ENCODE measurements around the gene MEIS1.

Gene MEIS1

DNA sequence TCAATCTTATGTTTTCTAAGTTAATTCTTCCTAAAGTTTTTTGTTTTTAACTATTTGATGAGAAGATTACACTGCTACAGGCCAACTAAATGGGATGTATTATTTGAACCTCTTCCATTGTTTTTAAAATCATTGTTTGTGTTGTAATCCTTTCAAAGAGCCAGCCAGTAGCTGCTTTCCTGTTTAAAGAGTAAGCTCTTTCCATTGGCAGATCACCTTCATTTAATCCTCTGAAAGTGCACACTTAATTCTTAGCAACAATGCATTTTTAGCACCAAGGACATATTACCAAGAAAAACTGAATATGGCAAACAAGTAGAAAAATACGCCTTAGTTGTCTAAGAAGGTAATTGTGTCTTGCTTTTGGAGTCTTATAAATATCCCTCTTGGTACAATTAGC lies 54.0 kb downstream of the MEIS1 start:
- TF ChIP-seq, protein P1, sequence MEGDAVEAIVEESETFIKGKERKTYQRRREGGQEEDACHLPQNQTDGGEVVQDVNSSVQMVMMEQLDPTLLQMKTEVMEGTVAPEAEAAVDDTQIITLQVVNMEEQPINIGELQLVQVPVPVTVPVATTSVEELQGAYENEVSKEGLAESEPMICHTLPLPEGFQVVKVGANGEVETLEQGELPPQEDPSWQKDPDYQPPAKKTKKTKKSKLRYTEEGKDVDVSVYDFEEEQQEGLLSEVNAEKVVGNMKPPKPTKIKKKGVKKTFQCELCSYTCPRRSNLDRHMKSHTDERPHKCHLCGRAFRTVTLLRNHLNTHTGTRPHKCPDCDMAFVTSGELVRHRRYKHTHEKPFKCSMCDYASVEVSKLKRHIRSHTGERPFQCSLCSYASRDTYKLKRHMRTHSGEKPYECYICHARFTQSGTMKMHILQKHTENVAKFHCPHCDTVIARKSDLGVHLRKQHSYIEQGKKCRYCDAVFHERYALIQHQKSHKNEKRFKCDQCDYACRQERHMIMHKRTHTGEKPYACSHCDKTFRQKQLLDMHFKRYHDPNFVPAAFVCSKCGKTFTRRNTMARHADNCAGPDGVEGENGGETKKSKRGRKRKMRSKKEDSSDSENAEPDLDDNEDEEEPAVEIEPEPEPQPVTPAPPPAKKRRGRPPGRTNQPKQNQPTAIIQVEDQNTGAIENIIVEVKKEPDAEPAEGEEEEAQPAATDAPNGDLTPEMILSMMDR (IDR thresholded peaks at IDR 0.05), result no peak

DNA sequence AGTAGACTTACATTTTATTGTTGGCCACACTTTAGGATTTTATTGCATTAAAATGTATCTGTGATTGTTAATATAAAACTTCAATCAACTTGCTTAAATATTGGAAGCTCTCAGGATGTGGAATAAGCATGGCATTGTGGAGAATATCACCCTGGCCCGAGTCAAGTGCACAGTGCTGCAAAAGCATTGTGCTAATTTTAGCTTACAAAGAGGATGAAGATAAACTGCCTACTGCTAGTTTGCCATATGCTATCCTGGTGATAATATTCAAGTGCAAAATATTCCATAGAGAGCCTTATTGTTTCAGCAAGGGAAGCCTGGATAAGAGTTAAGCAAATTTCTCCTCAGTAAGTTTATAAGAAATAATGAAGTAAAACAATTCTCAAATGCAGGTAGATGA lies 54.5 kb downstream of the MEIS1 start:
- TF ChIP-seq, protein P1 (IDR thresholded peaks at IDR 0.05), result no peak

DNA sequence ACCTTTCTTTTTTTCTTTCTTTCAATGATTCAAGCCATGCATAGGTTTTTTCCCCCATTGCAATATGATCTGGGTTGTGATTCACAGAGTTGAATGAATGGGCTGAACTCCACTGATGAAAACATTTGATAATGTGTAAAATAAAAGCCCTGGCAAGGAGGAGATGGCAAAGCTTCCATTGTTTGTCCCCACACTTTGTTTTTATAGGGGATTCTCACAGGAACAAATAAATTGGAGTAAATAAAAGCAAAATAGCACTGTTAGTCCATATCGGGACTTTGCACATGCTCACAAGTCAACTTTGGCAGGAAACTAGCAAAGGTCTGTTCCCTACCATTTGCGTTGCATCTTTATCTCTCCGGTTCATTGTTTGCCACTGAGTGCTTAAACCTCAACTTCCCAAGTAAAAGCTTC lies 55.7 kb downstream of the MEIS1 start:
- TF ChIP-seq, protein P1 (IDR thresholded peaks at IDR 0.05), result no peak

DNA sequence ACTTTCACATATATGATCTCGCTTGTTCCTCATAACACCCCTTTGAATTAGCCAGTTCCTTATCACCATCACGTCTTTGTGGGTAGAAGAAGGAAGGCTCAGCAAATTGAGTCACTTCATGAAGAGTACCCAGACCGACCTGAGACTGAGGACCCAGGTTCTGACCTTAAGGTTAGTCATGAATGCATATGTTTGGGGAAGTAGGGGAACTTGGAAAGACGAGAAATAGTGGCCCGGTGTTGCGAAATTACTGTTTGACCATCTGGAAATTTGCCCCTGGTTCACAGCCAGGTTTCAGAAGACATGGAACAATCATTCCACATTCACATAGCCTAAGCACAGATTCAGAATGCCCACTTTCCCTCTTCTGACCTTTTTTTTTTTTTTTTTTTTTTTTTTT lies 59.8 kb downstream of the MEIS1 start:
- TF ChIP-seq, protein P1 (IDR thresholded peaks at IDR 0.05), result no peak

DNA sequence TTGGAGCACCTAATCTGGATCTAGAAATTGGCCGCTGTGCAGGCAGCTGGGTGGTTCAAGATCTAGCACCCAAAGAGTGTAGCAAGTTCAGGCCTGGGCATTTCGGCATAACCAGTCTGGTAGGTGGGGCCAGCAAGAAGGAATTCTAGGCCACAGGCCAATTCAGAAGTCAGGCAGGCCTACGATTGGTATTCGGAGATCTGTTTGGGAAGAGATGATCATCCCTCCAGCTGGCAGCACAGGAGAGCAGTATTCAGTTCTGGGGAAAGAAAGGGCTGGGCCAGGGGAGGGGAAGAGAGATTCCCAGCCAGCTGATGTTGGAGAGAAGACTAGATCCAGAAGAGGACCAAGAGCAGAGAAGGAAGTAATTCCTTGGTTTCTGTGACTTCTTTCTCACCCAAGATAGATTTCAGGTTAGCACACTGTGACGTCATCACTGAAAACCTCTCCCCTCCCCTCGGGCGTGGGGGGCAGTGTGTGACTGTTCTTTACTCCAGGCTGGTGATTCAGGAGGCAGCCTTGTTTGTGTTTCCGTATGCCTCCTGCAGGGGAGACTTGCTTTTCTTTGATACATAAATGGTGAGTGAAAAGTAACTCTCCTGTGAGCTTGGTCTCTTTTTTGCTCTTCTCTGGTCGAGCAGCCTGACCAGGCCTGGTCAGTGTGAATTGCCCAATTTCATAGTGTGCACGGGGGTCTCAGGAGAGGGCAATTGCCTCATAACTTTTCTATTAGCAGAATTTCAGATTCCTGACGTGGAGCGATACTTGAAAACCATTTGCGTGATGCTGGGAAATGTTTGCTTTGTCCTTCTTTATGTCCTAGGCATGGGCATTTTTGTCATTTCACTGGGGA lies 61.1 kb downstream of the MEIS1 start:
- TF ChIP-seq, protein P1 (IDR thresholded peaks at IDR 0.05), result no peak

DNA sequence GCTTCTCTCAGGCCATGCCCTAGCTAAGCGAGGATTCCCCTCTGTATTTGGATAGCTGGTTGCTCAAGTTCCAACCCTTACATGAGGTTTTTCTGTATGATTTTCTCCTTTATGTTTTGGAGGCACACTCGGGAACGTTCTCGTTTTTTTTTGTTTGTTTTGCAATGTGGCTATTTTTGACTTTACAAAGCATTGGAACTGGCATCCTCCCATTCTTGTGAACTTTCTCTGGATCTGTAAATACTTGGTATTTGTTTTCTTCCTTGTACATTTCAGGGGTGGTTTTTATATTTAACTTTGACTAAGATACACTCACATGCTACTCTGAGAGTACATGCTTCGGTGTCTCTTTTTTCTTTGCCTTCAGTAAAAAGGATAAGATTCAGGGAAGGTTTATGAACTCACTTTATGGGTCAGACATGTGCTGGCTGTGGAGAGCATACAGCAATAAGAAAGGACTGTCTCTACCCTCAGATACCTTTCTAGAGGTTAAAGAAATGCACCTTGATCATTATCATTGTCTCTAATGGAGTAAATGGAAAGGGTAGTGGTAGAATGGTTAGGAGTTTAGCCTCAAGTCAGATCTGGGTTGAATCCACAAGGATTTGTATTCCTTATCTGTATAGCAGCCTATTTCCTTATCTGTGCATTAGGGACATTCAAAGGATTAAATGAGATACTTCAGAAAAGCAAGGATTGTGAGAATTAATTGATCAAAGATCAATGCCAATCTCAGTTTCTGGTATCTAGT lies 61.9 kb downstream of the MEIS1 start:
- TF ChIP-seq, protein P1 (IDR thresholded peaks at IDR 0.05), result no peak

DNA sequence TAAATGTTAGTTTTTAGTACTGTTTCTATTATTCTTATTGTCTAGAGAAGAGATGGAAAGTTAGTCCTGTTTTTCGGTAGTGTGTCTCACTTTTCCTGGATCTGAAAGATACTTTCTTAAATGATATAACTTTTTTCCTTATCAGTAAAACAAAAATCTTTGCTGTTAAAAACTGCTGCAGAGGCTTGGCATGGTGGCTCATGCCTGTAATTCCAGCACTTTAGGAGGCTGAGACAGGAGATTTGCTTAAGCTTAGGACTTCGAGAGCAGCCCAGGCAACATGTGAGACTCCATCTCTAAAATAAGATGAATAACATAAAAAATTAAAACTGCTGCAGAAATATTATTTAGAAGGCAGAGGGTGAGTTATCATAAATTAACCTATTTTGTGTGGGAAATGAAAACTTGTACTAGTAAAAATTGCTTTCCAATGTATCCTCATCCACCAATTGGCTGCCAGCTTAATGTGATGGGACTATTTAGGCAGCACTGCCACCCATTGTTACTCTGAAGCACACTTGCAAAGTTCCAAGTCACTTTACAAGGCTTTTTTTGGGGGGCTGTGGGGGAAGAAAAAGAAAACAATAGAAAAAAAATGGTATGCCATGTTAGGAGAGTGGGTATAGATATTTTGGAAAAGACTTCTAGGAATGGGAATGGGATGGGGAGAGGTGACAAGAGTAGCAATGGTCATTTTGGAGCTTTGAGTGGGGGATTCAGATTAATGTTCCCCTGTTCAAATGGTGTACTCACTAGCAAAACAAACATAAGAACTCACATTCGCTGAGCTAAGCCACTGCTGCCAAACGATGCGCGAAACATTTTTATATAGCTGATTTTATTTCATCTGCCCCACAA lies 62.7 kb downstream of the MEIS1 start:
- TF ChIP-seq, protein P1 (IDR thresholded peaks at IDR 0.05), result no peak

All from LNCAP (cell line).